GM19395 (cell line): ENCODE data around the gene NRXN2.
"Not testable (repeated sequence)": the region's sequence is repeated elsewhere in the genome, so short reads cannot be mapped to it uniquely, and the experiment has no call there.

Source experiments
- ATAC-seq: cut with Tn5 transposase; IDR thresholded peaks from one replicate; pipeline ENCODE4 v1.9.1; 2021; ENCODE audit warnings: mild to moderate bottlenecking, moderate library complexity; ENCODE audit not compliant: unreplicated experiment

The NRXN2 gene

DNA sequence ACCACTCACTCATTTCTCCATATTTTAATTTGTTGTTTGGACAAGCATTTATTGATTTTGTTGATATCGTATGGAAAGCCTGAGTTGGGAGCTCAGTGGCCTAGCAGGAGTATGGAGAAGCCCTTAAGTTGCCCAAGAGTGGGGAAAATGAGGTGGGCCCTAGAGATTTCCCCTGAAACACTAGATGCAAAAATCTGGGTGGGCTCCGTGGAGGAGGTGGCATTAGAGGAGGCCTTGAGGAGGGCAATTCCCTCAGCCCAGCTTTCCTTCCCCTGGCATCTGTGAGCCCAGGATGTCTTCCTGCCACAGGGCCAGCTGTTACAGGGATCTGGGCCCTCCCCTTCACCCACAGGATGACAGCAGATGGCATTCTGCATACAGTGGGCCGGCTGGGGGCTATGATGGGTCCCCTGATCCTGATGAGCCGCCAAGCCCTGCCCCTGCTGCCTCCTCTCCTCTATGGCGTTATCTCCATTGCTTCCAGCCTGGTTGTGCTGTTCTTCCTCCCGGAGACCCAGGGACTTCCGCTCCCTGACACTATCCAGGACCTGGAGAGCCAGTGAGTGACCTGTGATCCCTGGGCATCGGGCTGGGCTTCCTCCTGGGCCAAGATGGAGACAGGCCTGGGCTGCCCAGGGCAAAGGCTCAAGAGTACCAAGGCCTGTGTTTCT lies 153.6 kb downstream of the NRXN2 start:
- no peak for ATAC-seq

DNA sequence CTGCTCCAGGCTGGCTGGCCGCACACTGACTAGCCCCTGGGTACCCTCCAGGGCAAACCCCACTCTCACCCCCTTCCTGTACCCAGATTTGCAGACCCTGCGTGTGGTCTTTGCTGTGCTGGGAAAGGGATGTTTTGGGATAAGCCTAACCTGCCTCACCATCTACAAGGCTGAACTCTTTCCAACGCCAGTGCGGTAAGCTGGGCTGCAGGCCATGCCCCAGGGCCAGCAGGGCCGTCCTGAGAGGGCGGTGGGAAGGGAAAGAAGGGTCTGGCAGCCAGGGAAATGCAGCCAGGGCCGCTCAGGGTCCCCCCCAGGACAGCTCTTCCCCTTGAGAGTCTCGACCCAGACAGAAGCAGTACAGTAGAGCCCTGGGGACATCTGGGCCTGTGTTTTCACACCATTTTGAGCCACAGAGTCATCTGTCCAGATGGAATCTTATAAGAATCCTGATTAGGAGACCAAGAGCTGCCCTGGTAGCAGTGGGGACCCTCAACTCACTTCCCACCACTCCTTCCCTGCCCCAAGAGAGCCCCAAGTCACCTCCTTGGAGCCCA lies 154.3 kb downstream of the NRXN2 start:
- no peak for ATAC-seq

DNA sequence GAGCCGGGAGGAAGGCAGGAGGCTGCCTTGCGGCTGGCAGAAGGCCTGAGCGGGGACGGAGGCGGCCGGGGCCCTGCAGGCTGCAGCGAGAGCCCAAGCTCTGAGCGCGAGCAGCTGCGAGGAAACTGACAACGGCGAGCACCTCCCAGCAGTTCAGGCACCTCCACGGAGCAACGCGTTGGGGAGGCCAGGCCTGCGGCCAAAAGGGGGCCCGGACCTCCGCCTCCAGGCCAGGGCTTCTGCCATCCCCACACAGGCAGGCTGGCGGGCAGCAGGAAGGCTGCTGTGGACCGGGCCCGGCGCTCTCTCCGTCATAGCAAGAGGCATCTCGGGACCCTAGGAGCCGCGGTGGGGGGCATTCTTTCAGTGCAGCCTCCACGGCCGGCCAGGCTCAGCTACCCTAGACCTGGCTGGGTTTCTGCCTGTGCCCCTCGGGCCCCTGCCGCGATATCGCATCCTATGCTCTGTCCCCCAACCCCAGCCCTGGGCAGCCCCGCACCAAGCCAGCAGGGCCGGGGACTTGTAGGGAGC lies 154.9 kb downstream of the NRXN2 start:
- no peak for ATAC-seq

DNA sequence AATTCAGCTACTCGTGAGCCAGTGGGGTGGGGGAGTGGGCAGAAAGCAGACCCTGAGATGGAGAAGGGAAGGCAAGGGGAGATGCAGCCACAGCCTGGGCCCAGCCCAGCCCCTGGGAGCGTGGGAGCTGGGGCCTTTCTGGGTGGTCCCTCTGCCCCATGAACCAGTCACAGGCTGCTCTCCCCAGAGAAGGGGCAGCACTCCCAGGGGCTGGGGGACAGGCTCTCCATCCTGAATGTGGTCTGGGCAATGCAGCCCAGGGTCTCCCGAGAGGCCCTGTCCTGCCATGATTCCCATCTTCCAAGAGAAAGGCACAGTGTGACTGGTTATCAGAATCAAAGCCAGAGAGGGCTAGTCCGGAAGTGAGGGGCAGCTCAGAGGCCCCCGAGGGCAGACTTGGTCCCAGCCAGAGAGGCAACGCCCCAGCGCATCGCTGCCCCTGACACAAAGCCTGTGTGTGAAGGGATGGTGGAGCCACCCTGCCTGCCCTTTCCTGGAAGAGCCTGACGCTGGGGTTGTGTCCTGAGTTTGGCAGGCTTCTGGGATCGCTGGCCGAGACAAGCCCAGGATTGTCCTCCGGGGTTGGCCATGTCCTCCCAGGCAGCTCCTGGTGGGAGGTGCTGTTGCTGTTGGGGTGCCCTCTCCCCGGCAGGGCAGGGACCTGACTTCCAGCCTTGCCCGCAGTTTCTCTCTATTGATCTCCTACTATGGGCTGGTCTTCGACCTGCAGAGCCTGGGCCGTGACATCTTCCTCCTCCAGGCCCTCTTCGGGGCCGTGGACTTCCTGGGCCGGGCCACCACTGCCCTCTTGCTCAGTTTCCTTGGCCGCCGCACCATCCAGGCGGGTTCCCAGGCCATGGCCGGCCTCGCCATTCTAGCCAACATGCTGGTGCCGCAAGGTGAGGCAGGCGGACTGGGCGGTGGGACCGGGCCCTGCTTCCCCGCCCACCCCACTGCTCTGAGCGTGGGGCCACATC lies 155.8 kb downstream of the NRXN2 start:
- ATAC-seq, result no peak

DNA sequence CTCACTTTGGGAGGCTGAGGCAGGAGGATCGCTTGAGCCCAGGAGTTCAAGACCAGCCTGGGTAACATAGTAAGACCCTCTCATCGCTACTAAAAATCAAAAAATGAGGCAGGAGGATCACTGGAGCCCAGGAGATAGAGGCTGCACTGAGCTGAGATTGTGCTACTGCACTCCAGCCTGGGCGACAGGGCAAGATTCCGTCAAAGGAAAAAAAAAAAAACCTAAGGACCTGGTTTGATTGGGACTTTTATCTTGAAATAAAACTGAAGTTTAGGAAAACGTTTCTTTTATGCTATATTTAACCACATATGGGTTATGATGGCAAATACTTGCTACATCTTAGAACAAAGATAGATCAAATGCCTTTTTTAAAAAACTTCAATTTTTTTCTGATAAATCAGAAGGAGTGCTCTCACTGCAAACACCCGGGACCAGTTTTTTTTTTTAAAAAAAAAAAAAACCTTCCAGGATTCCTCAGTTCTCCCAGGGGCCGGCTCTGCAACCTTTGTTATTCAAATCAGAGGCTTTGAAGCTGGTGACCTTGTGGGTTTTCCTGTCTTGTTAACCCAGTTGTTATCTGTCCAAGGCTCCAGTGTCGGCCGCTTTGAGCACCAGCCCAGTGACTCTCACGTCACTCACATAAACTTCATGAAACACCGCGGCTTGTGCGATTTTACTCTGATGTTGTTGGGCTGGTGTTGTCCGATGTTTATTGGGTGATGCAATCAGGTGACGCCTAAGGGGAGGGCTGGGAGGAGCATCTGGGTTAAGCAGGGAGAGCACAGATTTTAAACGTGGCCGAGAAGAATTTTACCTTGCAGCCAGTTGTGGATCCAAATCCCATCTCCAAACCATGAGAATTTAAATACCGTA lies 156.7 kb downstream of the NRXN2 start:
- ATAC-seq, result no peak

DNA sequence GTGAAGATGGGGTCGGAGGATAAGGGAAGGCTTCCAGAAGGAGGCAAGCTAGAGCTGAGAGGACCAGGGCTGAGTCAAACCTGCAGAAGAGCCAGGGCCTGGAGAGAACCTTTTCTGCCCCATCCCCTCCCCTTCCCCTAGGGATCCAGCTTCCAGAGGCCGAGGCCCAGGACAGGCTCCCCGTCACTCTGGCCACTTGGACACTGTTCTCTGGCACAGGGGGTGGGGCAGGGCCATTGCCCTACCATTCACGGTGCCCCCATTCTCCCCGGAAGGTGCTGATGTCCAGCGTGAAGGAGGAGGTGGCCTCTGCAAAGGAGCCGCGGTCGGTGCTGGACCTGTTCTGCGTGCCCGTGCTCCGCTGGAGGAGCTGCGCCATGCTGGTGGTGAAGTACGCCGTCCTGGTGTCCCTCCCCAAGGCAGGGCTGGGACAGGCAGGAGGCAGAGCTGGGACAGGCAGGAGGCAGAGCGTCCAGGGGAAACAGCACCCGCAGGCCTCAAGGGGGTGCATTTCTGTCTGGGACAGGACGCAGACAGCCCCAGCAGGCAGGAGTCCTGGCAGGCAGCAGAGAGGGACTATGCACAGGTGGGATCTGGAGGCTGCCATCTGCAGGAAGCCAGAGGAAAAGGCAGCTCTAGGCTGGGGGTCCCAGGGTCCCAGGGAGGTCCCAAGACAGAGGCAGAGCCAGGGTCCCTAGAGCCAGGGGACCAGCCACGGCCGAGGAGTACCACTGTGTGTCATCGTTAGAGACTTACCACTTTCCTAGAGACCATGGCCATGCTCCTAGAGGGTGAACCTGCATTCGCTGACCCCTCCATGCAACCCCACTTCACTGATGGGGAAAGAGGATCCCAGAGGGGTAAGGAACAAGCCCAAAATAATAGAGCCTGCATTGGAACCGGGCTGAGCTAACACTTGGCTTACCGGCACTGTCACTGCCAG lies 157.8 kb downstream of the NRXN2 start:
- ATAC-seq, result no peak

DNA sequence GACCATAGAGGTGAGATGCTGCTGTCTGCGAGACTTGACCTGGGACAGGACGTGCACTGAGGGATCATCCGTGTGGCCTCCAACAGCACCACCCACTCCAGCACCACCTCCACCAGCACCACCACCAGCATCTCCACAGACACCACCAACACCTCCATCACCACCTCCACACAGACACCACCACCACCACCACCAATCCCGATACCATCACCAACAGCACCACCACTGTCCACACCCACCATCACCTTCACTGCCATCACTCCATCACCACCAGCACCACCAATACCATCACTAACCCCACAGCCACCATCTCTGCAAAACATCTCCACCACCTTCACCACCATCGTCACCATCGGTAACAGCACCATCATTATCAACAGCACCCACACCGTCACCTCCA lies 158.6 kb downstream of the NRXN2 start:
- no peak for ATAC-seq

DNA sequence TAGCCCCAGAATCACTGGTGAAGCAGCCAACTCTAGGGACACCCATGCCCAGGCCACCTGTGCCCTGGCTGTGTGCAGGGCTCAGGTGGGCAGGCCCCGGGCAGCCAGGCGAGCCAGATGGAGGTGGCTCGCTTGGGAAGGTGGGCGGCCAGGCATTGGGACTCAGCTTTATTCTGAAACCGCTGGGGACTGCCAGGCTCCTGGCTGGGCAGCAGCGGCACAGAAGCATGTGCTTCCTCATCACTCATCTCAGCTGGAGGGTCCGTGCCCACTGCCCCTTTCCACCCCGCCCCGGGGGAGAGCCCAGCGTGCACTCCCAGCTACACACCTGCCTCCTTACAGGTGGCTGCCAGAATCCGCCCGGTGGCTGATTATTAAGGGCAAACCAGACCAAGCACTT lies 159.0 kb downstream of the NRXN2 start:
- ATAC-seq, result no peak

DNA sequence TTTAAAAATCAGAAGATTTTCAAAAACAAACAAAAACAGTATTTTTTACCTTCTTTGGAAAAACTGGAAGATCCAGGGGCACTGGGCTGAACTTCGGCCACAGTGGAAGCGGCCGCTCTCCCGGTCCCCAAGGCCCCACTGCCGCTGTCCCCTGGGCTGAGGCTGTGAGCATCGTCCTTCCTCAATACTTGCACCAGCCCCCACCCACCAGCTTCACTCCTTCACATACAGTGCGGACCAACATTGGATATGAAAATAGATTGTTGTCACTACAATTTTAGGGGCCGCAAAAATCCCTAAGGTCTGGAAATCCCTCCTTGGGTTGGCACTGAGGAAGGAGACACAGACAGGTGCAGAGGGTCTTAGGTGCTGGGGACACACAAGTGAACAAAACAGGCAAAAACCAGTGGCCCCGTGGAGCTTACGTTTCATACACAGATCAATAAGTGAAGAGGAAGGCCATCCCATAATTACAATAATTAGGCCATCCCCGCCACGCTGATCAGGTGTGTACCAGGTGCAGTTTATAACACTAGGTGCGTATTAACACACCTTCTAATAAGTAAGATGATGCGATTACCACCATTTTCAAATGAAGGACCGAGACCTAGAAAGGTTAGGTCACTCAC lies 160.2 kb downstream of the NRXN2 start:
- ATAC-seq, result no peak

DNA sequence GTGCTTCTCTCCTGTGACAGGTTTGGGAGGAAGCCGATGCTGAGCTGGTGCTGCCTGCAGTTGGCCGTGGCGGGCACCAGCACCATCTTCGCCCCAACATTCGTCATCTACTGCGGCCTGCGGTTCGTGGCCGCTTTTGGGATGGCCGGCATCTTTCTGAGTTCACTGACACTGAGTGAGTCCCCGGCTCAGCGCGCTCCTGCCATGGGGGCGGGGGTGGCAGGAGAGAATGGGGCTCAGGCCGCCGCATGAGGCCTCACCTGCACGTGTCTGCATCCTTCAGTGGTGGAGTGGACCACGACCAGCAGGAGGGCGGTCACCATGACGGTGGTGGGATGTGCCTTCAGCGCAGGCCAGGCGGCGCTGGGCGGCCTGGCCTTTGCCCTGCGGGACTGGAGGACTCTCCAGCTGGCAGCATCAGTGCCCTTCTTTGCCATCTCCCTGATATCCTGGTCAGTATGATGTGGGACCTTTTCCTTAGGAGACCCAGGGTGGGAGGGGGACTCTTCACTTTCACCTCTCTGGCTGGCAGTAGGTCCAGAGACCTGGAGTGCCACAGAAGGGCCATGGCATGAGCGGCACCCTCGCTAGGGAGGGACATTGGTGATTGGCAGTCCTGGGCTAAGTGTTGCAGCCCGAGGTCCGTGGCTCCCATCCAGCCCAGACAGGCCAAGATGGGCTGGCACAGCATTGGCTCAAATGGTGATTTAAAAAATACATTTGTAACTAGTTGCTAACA lies 160.8 kb downstream of the NRXN2 start:
- no peak for ATAC-seq

DNA sequence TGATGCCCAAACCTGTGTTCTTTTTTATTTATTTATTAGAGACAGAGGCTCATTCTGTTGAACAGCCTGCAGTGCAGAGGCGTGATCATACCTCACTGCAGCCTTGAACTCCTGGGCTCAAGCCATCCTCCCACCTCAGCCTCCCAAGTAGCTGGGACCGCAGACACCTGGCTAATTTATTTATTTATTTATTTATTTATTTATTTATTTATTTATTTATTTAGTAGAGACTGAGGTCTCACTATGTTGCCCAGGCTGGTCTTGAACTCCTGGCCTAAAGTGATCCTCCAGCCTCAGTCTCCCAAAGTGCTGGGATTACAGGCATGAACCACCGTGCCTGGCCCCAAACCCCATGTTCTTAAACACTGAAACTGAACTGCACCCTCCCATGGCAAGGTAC lies 161.6 kb downstream of the NRXN2 start:
- not testable (repeated sequence) for ATAC-seq

DNA sequence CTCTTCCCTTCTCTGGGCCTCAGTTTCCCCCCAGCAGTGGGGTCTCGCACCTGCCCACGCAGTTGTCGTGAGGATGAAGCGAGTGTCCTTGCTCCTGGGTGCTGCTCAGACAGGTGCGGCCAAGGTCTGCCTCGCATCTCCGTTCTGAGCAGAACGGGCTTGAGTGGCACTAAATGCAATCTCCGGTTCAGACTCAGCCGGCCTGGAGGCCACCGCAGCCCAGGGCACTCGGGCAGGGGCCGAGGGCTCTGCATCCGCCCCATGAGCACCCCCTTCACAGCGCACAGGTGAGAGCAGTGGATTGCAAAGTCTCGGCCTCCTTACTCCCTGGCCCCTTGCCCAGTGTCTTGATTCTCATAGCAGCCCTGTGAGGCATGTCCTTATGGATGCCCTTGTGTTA lies 162.1 kb downstream of the NRXN2 start:
- ATAC-seq, result no peak

DNA sequence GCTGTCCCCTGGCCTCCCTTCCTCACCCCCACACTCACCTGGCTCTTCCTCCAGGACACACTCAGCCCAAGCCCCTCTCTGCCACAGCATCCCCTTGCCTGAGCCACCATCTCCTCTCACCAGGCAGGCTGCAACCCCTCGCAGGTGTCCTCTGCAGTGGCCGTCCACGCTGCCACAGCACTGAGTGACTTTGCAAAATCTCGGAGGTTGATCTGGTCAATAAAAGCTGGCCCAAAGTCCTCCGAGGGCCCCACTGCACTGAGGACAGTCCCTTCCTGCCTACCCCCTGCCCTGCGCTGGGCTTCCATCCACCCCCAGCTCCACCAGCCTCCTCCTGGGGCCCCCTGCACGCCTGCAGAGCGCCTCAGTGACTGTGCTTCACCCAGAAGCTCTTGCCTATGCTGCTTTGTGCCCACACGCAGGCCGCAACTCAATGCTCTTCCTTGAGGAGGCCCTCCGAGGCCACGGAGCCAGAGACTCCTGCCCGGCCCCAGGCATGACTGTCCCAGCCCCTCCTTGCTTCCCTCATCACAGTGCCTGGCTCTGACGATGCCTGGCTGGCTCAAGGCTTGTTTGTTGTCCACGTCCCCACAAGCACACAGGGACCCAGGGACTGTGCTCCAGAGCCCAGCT lies 162.7 kb downstream of the NRXN2 start:
- ATAC-seq, result no peak

DNA sequence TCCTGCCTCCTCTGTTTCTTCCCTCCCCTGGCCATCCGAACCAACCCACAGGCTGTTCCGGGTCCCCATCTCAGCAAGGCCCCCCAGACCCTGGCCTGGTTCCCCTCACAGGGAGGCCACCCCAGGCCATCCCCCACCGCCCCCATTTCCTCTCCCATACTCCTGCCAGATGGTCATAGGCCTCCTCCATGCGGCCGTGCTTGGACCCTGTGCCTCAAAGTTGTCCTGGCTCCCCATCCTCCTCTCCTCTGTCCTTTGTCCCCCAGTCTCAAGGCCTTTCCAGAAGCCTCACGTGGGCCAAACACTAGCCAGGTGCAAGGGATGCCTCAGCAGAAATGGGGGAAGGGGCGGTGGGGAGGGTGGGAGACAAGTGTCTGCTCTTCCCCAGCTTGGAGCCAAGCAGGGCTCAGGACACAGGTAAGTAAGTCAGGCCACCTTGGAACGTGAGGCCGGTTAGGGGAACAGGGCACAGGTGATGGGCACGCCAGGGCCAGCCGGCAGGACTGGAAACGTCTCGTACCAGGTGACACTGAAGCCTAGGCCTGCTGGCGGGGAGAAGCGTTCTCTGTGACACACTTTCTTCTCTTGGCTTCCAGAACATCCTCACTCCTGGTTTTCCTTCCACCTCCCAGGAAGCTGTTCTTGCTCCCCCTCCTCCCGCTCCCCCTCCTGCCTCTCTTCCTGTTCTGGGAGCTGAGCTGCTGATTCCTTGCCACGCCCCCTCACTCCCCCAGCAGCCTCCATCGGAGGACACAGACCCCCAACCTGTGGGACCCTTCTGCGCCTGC lies 163.5 kb downstream of the NRXN2 start:
- no peak for ATAC-seq

DNA sequence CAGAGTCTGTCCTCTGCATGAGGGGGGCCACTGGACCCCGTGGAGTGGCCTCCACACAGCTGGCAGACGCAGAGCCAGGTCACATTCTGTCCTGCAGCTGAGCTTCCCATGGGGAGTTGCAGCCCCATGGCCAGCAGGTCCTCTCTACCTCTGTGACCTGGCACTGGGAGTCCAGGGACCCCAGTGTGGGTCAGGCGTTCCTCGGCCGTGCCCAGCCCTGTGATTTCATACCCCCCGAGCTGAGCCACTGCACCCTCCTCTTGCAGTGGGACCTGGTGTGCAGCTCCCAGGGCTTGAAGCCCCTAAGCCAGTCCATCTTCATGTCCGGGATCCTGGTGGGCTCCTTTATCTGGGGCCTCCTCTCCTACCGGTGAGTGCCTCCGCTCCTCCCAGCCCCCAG lies 164.1 kb downstream of the NRXN2 start:
- ATAC-seq, result no peak

DNA sequence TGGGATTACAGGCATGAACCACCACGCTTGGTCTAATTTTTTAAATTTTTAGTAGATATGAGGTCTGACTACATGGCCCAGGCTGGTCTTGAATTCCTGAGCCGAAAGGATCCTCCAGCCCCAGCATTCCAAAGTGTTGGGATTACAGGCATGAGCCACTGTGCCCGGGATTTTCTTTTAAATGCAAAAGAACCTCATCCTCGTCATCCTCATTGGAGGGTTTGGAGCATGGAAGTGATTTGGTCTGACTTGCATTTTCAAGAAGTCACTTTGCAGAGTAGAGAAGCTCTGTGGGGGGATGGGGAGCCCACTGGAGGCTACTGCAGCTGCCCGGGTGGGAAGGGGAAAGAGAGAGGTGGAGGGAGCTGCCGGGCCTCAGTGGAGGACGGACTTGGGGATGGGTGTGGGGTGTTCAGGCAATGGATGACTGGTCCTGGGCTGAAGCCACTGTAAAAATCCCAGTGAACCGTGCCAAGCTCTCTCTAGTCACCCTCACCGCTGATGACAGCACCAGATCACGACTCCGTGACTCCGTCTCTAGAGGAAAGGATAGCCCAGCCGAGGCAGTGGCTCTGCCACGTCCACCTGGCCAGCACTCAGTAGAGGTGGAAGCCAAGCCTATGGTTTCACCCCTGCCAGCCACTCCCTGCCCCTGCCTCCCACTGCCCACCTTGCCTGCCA lies 164.8 kb downstream of the NRXN2 start:
- ATAC-seq, result no peak
